IMR-90 (cell line): ENCODE measurements around the gene TMEM168. TPM values are rescaled to one million over a fixed set of nuclear protein-coding genes. Genes with fewer than 3 reads are reported as not detected.
A peak's percentile ranks its signal among the peaks of the same experiment; 100 is the strongest.

Experiments
- ATAC-seq: fragments of 200-7000 bp; cut with Tn5 transposase; 2 replicates; pipeline ENCODE4 v1.9.1; 2020; ENCODE audit warnings: low read depth, mild to moderate bottlenecking, moderate library complexity
- BruUV-seq: library from RNA; stranded (reverse); fragments of 400-500 nt; replicated peaks from 2 replicates; lab custom pipeline; 2021; lab: Mats Ljungman, UMichigan
- CTCF ChIA-PET: fragments of 300-600 bp; formaldehyde crosslinking; extraction: SDS; loops from one replicate; lab custom pipeline; 2021; ENCODE audit warnings: antibody characterized with exemption; lab: Yijun Ruan, JAX
- POLR2A ChIA-PET: fragments of 300-600 bp; sonication (Branson Sonifier 250); formaldehyde crosslinking; loops from one replicate; lab custom pipeline; 2022; ENCODE audit warnings: antibody characterized with exemption; ENCODE audit not compliant: unreplicated experiment; lab: Charles Lee
- DNase-seq: peaks from one replicate; pipeline ENCODE4 v3.0.0; 2013
- H2AFZ ChIP-seq: replicated peaks from 2 replicates; pipeline ENCODE3; 2013; ENCODE audit warnings: low read length, mild to moderate bottlenecking; ENCODE audit not compliant: poor library complexity
- H2AK5ac ChIP-seq: 2 replicates; pipeline ENCODE4 v1.6.1; 2013; ENCODE audit warnings: low read depth, low read length, inconsistent platforms
- H2AK9ac ChIP-seq: replicated peaks from 2 replicates; pipeline ENCODE3; 2013; ENCODE audit warnings: mild to moderate bottlenecking, low read depth, low read length, moderate library complexity; ENCODE audit not compliant: poor library complexity
- H2BK120ac ChIP-seq: 2 replicates; pipeline ENCODE4 v1.6.1; 2013; ENCODE audit warnings: low read depth, low read length, inconsistent platforms
- H2BK15ac ChIP-seq: 3 replicates; pipeline ENCODE4 v1.6.1; 2013; ENCODE audit warnings: low read depth, low read length, inconsistent platforms
- H2BK20ac ChIP-seq: 2 replicates; pipeline ENCODE4 v1.6.1; 2013; ENCODE audit warnings: low read depth, mild to moderate bottlenecking, inconsistent platforms, low read length, moderate library complexity
- H2BK5ac ChIP-seq: 2 replicates; pipeline ENCODE4 v1.6.1; 2013; ENCODE audit warnings: mild to moderate bottlenecking, low read depth, low read length, inconsistent platforms; ENCODE audit not compliant: poor library complexity, severe bottlenecking
- H3K14ac ChIP-seq: replicated peaks from 2 replicates; pipeline ENCODE4 v1.6.1; 2013; ENCODE audit warnings: low read depth, low read length, inconsistent platforms
- H3K18ac ChIP-seq: 2 replicates; pipeline ENCODE4 v1.6.1; 2013; ENCODE audit warnings: low read depth, low read length, control low read depth
- H3K23ac ChIP-seq: 2 replicates; pipeline ENCODE4 v1.6.1; 2013; ENCODE audit warnings: low read depth, low read length, inconsistent platforms
- H3K27ac ChIP-seq: 2 replicates; pipeline ENCODE4 v1.5.1; 2013; ENCODE audit warnings: mild to moderate bottlenecking, control low read depth, low read length; ENCODE audit not compliant: insufficient read depth
- H3K27me3 ChIP-seq: 2 replicates; pipeline ENCODE4 v1.6.1; 2013; ENCODE audit warnings: low read length; ENCODE audit not compliant: control insufficient read depth, insufficient read depth
- H3K36me3 ChIP-seq: 2 replicates; pipeline ENCODE4 v1.6.1; 2013; ENCODE audit warnings: low read length, mixed read lengths; ENCODE audit not compliant: control insufficient read depth, insufficient read depth
- H3K4ac ChIP-seq: 2 replicates; pipeline ENCODE4 v1.6.1; 2013; ENCODE audit warnings: low read depth, low read length, inconsistent platforms
- H3K4me1 ChIP-seq: 2 replicates; pipeline ENCODE4 v1.6.1; 2013; ENCODE audit warnings: low read length, mixed read lengths; ENCODE audit not compliant: control insufficient read depth, insufficient read depth
- H3K4me2 ChIP-seq: 2 replicates; pipeline ENCODE4 v1.6.1; 2013; ENCODE audit warnings: low read depth, mild to moderate bottlenecking, control low read depth, low read length, moderate library complexity
- H3K4me3 ChIP-seq: 2 replicates; pipeline ENCODE4 v1.5.1; 2013; ENCODE audit warnings: low read depth, mild to moderate bottlenecking, control low read depth, low read length, moderate library complexity; ENCODE audit not compliant: insufficient read depth
- H3K56ac ChIP-seq: 2 replicates; pipeline ENCODE4 v1.6.1; 2013; ENCODE audit warnings: low read length, inconsistent platforms; ENCODE audit not compliant: insufficient read depth; ENCODE audit errors: extremely low read depth
- H3K79me1 ChIP-seq, 2 experiments: 2 replicates each; pipeline ENCODE4 v1.6.1; 2013; ENCODE audit warnings: low read length in 2 of 2, inconsistent platforms in 1 of 2, low read depth in 1 of 2
- H3K9ac ChIP-seq: 2 replicates; pipeline ENCODE4 v1.6.1; 2013; ENCODE audit warnings: low read depth, low read length, control low read depth
- H3K9me1 ChIP-seq: 2 replicates; pipeline ENCODE4 v1.6.1; 2013; ENCODE audit warnings: low read length, inconsistent platforms; ENCODE audit not compliant: insufficient read depth
- H3K9me3 ChIP-seq: 2 replicates; pipeline ENCODE4 v1.6.1; 2013; ENCODE audit warnings: low read length; ENCODE audit not compliant: control insufficient read depth, insufficient read depth
- H4K20me1 ChIP-seq: 2 replicates; pipeline ENCODE4 v1.6.1; 2013; ENCODE audit warnings: low read length, inconsistent platforms; ENCODE audit not compliant: insufficient read depth
- H4K5ac ChIP-seq: 2 replicates; pipeline ENCODE4 v1.6.1; 2013; ENCODE audit warnings: mild to moderate bottlenecking, low read depth, low read length, control low read depth
- H4K8ac ChIP-seq, 2 experiments: 2 replicates each; pipeline ENCODE4 v1.6.1; 2013; ENCODE audit warnings: low read depth in 2 of 2, low read length in 2 of 2, control low read depth in 1 of 2, inconsistent platforms in 1 of 2
- H4K91ac ChIP-seq: 2 replicates; pipeline ENCODE4 v1.6.1; 2013; ENCODE audit warnings: low read depth, low read length, inconsistent platforms; ENCODE audit not compliant: insufficient read depth
- BHLHE40 ChIP-seq: fragments of 150-350 bp; IDR thresholded peaks from 2 replicates; pipeline ENCODE4 v1.6.1; 2016; ENCODE audit warnings: mild to moderate bottlenecking, low read depth, low read length
- CEBPB ChIP-seq: IDR thresholded peaks from 2 replicates; pipeline ENCODE4 v1.6.1; 2012; ENCODE audit warnings: low read depth, low read length, improper control_type of control experiment
- CHD1 ChIP-seq: IDR thresholded peaks from 2 replicates; pipeline ENCODE4 v1.6.1; 2012; ENCODE audit warnings: low read depth, low read length, improper control_type of control experiment
- FOS ChIP-seq: fragments of 150-350 bp; IDR thresholded peaks from 2 replicates; pipeline ENCODE4 v1.6.1; 2016; ENCODE audit warnings: low read depth, low read length
- MAFK ChIP-seq: IDR thresholded peaks from 2 replicates; pipeline ENCODE4 v1.6.1; 2012; ENCODE audit warnings: low read depth, low read length, improper control_type of control experiment
- MAZ ChIP-seq: IDR thresholded peaks from 2 replicates; pipeline ENCODE4 v1.6.1; 2012; ENCODE audit warnings: low read depth, mild to moderate bottlenecking, low read length, improper control_type of control experiment, moderate library complexity, borderline replicate concordance
- MXI1 ChIP-seq: IDR thresholded peaks from 2 replicates; pipeline ENCODE4 v1.6.1; 2012; ENCODE audit warnings: low read depth, mild to moderate bottlenecking, low read length, moderate library complexity, borderline replicate concordance
- NFE2L2 ChIP-seq: fragments of 150-350 bp; IDR thresholded peaks from 2 replicates; pipeline ENCODE4 v1.6.1; 2016; ENCODE audit warnings: low read depth, mild to moderate bottlenecking, low read length
- POLR2A ChIP-seq: IDR thresholded peaks from 2 replicates; pipeline ENCODE4 v1.6.1; 2012; ENCODE audit warnings: mild to moderate bottlenecking, low read depth, low read length
- RAD21 ChIP-seq: IDR thresholded peaks from 2 replicates; pipeline ENCODE4 v1.6.1; 2012; ENCODE audit warnings: low read length, improper control_type of control experiment
- RCOR1 ChIP-seq: IDR thresholded peaks from 2 replicates; pipeline ENCODE4 v1.6.1; 2012; ENCODE audit warnings: mild to moderate bottlenecking, low read length, improper control_type of control experiment; ENCODE audit not compliant: insufficient replicate concordance
- RFX5 ChIP-seq: IDR thresholded peaks from 2 replicates; pipeline ENCODE4 v1.8.0; 2012; ENCODE audit warnings: low read depth, mild to moderate bottlenecking, low read length, moderate library complexity
- SMC3 ChIP-seq: fragments of 150-350 bp; IDR thresholded peaks from 2 replicates; pipeline ENCODE4 v1.6.1; 2016; ENCODE audit warnings: low read depth, mild to moderate bottlenecking, antibody characterized with exemption, low read length, moderate library complexity
- WGBS, 2 experiments: methylation state at CpG; one replicate each; pipeline versions ENCODE4 v1.1.5 to v1.1.7; 2013; ENCODE audit warnings: missing lambda C conversion rate in 2 of 2; ENCODE audit not compliant: insufficient read length in 1 of 2; ENCODE audit errors: extremely low coverage in 2 of 2; 5-methylcytosine and 5-hydroxymethylcytosine counted together
- dilution Hi-C: fragments of 300-500 bp; cut with HindIII; formaldehyde crosslinking; loops from one replicate; pipeline ENCODE4 v1.14.3; 2018; ENCODE audit warnings: low sequenced_read_pairs; ENCODE audit not compliant: unreplicated experiment
- in situ Hi-C: fragments of 300-500 bp; cut with MboI; formaldehyde crosslinking; loops from 3 replicates; pipeline ENCODE4 v1.14.3; 2019; ENCODE audit warnings: low sequenced_read_pairs, inconsistent platforms, mixed read lengths
- intact Hi-C: fragments of 100-400 bp; cut with micrococcal nuclease; formaldehyde crosslinking; loops from 2 replicates; pipeline ENCODE4 v1.10.0; 2022
- polyA plus RNA-seq, 3 experiments: library from polyadenylated mRNA; depleted of rRNA; stranded (reverse); fragments of >200 nt; gene quantifications; 2 replicates each; pipeline ENCODE4 v1.2.3, GENCODE V29; 2012; ENCODE audit warnings: low replicate concordance in 1 of 3
- total RNA-seq: library from RNA; depleted of rRNA; stranded (reverse); fragments of >200 nt; gene quantifications from 2 replicates; pipeline ENCODE4 v1.2.3, GENCODE V29; 2012
- TF ChIP-seq, protein P1 (sequence below): conservative IDR thresholded peaks from 2 replicates; pipeline ENCODE4 v1.5.1; 2012; ENCODE audit warnings: mild to moderate bottlenecking, low read depth, low read length, improper control_type of control experiment
- TF ChIP-seq, protein P2 (sequence below): fragments of 150-350 bp; IDR thresholded peaks from 2 replicates; pipeline ENCODE4 v1.6.1; 2016; ENCODE audit warnings: low read depth, mild to moderate bottlenecking, low read length, moderate library complexity, borderline replicate concordance
- TF ChIP-seq, protein P3 (sequence below): fragments of 150-350 bp; IDR thresholded peaks from 2 replicates; pipeline ENCODE4 v1.6.1; 2017; ENCODE audit warnings: mild to moderate bottlenecking, antibody characterized with exemption, low read length, low read depth

The TMEM168 gene
- total and polyA plus RNA-seq, 2 of the 4 experiments (the other 2 are of a cell fraction) = 17.7 to 22.9 TPM

DNA sequence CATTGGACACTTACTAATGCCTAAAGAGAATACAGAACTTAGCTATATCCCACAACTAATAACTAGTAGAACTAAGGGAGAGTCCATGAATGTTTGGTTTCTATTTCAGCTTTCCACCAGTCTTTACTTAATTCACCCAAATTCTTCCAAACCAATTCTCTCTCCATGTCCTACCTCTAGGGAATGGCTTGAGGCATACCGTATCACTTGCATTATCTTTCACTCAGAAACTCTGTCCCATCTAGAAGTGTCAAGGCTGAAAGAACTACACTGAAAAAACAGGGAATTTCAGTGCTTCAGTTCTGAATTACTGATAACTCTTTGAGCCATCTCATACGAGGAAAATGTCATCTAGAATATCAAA is 758 bp downstream of the TMEM168 start:
- in situ Hi-C loops (no loop called here), dilution Hi-C loops (no loop called here), intact Hi-C loops (no loop called here)
- Histone ChIP-seq H3K4me1 (no peaks in the 10 kb centered on the region), H3K23ac (peak overlapping the region; percentile 85), H3K79me1 (peaks cover 17 to 23% of the 10 kb centered on the region in 2 experiments), H2AFZ (peak overlapping the region; percentile 94), H3K9ac (peak overlapping the region; percentile 94), H3K18ac (peak overlapping the region; percentile 89), H3K14ac (peak overlapping the region; percentile 94; the same call in 1 of the 2 replicates), H2BK15ac (peak overlapping the region; percentile 89; the same call in 1 of the 3 replicates), H4K91ac (peak overlapping the region; percentile 99), H4K8ac (peak overlapping the region; percentile 95 to 99), H3K36me3 (no peaks in the 10 kb centered on the region), H3K9me1 (no peaks in the 10 kb centered on the region), H2BK120ac (peak overlapping the region; percentile 90), H3K4ac (peak overlapping the region; percentile 95), H3K4me3 (peak overlapping the region; percentile 89), H4K5ac (peak overlapping the region; percentile 94), H3K27me3 (no peaks in the 10 kb centered on the region), H3K56ac (peak overlapping the region; percentile 80), H2AK9ac (peak overlapping the region; percentile 18), H2AK5ac (no peak overlapping the region), H3K4me2 (peak overlapping the region; percentile 55), H3K9me3 (no peaks in the 10 kb centered on the region), H2BK20ac (no peak overlapping the region; the same call in 1 of the 2 replicates), H4K20me1 (no peaks in the 10 kb centered on the region), H2BK5ac (peak overlapping the region; percentile 77), H3K27ac (peak overlapping the region; percentile 95)
- WGBS, 2 experiments = no CpG with 5 or more reads among the region's 2 CpGs
- DNase-seq (no peak), ATAC-seq (peak; percentile 28)
- POLR2A ChIA-PET = interaction anchor here (0.8 kb wide), 1 partner anchor 10 kb away, joined by 6 read pairs; no protein-coding TSS in a partner anchor
- BruUV-seq = no TSS peak
- CTCF ChIA-PET = no interaction called here
- TF ChIP-seq RAD21 = no peak
- no peak for TF ChIP-seq CHD1
- TF ChIP-seq MAZ = no peak
- no peak for TF ChIP-seq BHLHE40
- TF ChIP-seq, protein P1, sequence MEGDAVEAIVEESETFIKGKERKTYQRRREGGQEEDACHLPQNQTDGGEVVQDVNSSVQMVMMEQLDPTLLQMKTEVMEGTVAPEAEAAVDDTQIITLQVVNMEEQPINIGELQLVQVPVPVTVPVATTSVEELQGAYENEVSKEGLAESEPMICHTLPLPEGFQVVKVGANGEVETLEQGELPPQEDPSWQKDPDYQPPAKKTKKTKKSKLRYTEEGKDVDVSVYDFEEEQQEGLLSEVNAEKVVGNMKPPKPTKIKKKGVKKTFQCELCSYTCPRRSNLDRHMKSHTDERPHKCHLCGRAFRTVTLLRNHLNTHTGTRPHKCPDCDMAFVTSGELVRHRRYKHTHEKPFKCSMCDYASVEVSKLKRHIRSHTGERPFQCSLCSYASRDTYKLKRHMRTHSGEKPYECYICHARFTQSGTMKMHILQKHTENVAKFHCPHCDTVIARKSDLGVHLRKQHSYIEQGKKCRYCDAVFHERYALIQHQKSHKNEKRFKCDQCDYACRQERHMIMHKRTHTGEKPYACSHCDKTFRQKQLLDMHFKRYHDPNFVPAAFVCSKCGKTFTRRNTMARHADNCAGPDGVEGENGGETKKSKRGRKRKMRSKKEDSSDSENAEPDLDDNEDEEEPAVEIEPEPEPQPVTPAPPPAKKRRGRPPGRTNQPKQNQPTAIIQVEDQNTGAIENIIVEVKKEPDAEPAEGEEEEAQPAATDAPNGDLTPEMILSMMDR = no peak
- TF ChIP-seq FOS = no peak
- TF ChIP-seq, protein P2, sequence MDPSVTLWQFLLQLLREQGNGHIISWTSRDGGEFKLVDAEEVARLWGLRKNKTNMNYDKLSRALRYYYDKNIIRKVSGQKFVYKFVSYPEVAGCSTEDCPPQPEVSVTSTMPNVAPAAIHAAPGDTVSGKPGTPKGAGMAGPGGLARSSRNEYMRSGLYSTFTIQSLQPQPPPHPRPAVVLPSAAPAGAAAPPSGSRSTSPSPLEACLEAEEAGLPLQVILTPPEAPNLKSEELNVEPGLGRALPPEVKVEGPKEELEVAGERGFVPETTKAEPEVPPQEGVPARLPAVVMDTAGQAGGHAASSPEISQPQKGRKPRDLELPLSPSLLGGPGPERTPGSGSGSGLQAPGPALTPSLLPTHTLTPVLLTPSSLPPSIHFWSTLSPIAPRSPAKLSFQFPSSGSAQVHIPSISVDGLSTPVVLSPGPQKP = no peak
- no peak for TF ChIP-seq POLR2A
- TF ChIP-seq SMC3 = no peak
- no peak for TF ChIP-seq CEBPB
- TF ChIP-seq RCOR1 = no peak
- no peak for TF ChIP-seq MXI1
- TF ChIP-seq MAFK = no peak
- TF ChIP-seq, protein P3, sequence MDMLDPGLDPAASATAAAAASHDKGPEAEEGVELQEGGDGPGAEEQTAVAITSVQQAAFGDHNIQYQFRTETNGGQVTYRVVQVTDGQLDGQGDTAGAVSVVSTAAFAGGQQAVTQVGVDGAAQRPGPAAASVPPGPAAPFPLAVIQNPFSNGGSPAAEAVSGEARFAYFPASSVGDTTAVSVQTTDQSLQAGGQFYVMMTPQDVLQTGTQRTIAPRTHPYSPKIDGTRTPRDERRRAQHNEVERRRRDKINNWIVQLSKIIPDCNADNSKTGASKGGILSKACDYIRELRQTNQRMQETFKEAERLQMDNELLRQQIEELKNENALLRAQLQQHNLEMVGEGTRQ = no peak
- TF ChIP-seq RFX5 = no peak
- no peak for TF ChIP-seq NFE2L2
